Measurements from ENCODE around the gene DBNDD1.
"Not testable (repeated sequence)": the region's sequence is repeated elsewhere in the genome, so short reads cannot be mapped to it uniquely, and the experiment has no call there.

DBNDD1 gene

DNA sequence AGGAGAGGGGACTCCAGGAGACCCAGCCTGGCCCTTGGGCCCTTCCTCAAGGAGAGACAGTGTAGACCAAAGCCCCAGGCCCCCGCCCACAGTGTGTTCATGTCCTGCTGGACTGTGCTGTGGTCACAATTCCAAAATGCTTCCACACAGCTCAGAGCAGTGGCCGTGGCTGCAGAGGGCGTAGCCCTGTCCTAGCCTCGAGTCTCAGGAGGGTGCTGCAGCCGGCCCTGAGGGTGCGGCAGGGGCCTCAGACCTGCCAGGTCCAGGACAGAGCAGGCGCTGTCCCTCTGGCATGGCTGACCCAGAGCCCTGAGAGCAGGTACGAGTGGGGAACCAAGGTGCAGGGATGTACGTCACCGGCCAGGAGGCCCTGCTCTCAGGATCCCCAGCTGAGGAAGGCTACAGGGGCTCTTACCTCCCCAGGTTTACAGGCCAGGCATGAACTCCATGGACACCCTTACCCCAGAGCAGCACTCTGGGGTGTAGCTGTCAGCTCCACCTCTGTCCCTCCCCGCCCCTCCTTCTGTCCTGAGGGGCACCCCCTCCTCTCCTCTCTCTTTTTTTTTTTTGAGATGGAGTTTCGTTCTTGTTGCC is 7.3 kb downstream of the DBNDD1 start:
- no peak for DNase-seq (ENCODE audit: low spot score)

DNA sequence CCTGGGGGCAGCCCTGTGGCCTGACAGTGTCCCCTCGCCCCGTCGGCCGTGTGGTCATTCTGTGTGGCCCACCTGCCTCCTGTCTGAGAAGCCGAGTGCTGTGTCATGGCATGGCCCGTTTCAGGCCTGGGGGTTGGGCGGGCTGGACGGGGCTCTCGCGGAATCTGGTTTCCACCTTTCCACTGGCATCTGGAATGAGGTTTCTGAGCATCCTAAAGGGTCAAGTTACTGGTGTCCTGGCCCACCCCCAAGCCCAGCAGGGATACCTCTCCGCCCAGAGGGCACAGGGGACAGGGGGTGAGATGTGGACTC is 7.8 kb downstream of the DBNDD1 start:
- DNase-seq (ENCODE audit: low spot score), result no peak

DNA sequence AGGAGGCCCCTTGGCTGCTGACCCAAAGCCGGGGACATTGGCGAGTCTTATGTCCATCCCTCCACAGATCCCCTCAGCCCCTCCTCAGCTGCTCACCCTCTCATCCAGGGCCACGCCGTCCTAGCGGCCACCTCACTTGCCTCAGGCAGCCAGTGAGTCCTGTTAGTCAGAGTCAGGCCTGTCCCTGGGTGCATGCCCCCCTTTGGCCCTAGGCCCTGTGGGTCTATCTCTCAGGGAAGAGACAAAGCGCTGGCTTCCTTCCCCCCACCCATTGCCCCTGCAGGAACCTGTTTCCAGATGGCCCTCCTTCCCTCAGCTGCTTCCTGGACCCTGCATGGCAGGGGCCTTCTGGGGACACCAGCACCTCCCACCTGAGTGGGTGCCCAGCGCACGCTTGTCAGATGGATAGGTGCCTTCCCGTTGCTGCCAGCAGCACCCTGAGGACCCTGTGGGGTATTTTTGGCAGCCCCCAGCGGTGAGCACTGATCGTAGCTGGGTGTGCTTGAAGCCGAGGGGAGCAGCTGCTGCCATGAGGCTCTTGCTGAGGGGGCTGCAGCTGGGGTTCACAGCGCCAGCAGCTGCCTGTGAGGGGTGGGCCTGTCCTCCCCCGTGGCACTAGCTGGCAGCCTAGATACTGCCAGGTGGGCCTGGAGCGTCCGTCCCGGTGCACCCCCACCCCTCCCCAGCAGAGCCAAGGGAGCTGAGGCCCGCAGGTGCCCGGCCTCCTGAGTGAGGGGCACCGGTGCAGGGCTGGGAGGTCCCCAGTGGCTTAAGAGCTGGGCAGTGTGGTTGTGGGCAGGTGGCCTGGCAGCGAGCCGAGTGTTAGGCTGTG is 8.4 kb downstream of the DBNDD1 start:
- DNase-seq (ENCODE audit: low spot score), result no peak

DNA sequence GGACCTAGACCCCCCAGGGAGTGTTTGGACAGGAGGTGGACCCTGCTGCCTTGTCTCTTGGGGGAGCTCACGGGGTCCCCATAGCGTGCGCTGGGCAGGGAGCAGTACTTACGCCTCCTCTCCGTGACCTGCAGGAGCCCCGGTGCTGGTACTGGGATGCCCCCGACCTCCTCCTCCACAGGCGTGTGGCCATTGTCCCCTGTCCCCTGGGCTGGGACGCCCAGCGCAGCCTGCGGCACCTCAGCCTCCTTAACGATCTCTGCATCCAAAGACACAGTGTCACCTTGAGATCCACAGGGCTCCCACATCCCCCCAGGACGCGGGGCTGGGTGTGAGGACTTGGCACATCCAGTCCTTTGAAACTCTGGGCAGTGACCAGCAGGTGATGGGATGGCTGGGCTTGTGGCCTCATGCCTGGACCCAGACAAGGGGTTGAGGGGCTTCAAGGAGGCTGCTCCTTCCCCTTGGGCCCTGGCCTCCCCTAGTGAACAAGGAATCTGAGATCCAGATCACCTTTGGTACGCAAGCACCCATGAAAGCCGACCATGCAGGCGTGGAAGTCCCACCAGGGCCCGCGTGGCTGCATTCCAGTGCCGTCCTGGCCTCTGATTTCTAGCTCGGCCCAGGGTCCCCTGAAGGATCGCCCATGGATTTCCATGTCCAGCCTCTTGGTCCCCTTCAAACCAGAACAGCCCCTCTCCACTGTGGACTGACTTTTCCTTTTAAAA is 9.9 kb downstream of the DBNDD1 start:
- DNase-seq (ENCODE audit: low spot score), result no peak

DNA sequence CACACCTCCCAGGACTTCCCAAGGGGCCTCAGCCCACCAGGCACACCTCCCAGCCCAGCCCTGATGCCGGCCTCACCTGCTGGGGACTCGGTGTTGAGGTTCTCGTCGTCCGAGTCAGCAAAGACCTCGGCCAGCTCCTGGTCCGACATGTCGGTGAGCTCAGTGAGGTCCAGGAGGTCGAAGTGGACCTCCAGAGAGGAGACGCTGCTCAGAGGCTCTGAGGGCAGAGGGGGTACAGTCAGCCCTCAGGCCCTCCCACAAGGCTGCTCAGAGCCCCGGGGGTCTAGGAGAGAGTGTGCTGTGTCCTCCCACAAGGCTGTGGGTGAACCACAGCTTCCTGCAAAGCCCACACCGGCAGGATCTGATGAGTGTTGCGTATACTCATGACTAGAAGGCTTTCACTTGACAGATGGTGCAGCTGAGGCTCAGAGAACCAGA is 10.5 kb downstream of the DBNDD1 start:
- DNase-seq (ENCODE audit: low spot score), result no peak

DNA sequence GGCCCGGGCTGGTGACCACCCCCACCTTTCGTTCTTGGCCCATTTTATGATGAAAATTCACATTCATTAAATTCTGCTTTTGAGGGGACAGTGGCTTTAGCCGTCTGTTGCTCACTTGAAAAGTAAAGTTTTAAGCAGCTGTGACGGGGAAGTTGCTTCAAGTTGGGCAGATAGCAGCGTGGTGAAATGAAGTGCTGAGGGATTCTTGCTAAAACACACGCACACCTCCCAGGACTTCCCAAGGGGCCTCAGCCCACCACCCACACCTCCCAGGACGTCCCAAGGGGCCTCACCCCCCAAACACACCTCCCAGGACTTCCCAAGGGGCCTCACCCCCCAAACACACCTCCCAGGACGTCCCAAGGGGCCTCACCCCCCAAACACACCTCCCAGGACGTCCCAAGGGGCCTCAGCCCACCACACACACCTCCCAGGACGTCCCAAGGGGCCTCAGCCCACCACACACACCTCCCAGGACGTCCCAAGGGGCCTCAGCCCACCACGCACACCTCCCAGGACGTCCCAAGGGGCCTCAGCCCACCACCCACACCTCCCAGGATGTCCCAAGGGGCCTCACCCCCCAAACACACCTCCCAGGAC is 11.5 kb downstream of the DBNDD1 start:
- DNase-seq (ENCODE audit: low spot score), result not testable (repeated sequence)

DNA sequence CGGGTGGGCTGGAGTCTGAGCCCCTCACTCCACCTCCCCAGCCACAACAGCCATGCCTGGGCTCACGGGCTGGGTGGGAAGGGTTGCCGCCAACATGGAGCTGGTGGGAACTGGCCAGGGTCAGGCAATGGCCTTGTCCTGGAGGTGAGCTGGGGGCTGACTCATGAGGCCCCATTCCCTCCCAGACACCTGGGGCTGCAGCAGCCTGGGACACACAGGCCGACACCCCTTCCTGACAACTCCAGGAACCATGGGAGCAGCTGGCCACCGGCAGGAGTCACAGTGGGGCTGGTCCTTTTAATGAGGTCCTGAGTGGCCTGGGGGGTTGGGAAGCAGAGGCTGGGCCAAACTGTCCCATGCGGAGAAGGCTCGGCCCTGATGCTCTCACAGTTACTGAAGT is 12.2 kb downstream of the DBNDD1 start:
- DNase-seq (ENCODE audit: low spot score), result no peak

DNA sequence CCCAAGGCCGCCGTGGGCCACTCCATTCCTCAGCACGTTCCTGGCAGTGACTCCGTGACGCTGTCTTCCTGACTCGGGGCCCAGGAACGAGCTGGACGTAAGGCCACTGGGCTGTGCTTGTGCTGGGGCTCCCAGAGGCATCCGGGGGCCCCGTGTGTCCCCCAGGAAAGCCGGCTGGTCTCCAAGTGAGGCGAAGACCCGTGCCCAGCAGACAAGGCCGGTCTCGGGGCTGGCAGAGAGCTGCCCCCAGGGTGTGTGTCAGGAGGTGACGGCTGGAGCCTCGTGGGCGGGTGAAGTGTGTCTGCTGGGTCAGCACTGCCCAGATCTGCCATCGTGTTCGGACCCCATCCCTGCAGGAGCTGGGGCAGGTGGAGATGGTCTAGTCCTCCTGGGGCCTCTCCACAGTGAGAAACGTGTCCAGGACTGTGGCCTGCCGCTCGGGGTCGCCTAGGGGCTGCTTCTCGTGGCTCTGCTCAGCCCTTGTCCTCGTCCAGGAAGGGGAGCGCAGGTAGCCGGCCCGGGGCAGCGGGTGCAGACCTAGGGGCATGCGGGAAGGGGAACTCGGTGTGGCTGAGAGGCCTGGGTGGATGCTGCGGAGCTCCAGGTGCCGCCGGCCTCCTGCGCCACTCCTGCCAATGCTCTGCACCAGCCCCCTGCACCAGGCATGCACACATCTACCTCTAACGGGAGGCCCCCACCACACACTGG is 13.1 kb downstream of the DBNDD1 start:
- no peak for DNase-seq (ENCODE audit: low spot score)

DNA sequence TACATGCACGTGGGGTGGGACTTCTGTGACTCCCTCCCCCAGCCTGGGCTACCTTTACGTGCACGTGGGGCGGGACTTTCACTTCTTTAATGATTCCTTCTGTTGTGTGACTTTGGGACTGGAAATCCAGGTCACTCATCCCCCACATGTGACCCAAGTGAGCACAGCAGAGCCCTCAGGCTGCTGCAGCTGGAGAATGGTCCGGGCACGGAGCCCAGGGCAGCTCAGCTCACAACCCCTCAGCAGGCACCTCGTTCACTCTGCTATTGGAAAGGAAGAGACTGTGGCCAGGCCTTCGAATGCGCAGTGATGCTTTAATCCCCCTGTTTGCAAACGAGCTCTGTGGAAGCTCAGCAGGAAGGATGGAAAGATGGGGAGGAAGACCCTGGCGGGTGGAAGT is 14.7 kb downstream of the DBNDD1 start:
- DNase-seq (ENCODE audit: low spot score), result no peak

DNA sequence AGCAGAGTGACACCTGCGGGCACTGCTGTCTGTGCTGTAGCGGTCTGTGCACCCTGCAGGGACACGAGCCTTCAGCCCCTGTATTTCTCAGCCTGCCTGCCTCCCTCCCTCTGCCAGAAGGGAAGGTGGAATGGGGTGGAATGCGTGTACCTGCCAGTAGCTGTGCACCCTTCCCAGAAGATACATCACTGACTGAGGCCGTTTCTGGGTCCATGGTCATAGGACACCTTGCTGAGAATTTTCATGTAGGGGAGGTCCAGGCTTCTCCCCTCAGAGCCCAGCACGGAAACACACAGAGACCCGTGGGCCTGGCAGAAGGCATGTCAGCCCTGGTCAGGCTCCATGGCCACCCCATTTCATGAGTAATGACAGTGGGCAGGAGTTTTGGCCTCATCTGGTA is 16.5 kb downstream of the DBNDD1 start:
- no peak for DNase-seq (ENCODE audit: low spot score)

DNA sequence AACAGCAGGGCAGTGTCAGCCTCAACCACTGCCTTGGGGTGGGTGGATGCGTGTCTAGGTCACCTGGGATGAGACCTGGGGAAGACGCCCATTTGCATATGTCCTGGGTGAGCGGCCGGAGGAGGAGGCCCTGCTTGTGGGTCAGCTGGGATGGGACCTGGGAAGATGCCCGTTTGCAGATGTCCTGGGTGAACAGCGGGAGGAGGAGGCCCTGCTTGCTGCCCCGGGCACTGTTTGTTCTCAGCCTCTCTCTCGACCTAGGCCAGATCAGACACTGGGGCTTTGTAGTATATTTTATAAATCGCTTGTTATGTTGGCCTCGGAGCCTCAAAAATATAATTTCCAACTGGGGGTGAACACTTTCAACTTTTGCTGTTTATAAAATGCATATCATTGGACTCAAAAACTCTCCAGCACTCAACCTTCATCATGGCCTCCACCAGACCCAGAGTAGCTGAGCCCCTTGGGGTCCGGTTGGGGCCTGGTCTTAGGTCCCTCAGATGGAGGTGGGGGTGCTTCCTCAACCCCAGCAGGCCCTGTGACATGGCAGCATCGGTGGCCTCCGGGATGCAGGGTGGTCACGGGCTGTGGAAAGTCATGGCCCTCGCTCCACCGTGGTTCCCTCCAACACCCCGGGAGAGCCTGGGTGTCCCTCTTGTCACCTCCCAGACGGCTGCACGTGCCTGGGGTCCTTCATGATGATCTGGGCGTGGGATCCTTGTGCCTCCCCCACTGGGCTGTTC is 17.3 kb downstream of the DBNDD1 start:
- DNase-seq (ENCODE audit: low spot score), result no peak

DNA sequence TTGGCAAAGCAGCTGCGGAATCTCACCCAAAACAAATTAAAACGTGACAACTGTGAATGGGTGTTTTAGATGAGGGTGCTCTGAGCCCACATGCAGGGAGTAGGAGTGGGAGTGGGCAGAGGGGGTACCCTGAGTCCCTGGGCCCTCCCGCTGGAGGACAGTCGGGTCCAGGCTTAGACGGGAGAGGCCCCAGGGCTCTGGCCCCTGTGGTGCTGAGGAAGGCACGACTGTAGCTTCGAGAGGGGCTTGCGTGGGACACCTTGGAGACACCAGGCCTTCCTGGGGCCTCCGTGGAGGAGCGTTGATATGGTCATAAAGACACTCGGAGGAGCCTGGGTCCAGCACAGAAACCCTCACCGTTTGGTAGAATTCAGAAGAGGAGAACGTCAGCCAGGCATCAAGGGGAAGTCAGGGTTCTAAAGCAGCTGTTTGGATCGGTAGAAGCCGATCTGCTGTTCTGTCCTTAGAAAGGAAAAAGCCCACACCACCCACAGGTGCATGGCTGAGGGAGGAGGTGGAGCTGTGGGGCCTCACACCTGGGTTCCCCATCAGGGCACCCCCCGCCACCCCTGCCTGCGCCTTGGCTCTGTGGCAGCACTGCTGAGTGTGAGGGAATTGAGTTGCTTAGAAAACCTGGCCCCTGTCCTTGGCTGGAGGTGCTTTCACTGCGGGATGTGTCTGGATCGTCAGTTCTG is 18.4 kb downstream of the DBNDD1 start:
- DNase-seq (ENCODE audit: low spot score), result no peak

DNA sequence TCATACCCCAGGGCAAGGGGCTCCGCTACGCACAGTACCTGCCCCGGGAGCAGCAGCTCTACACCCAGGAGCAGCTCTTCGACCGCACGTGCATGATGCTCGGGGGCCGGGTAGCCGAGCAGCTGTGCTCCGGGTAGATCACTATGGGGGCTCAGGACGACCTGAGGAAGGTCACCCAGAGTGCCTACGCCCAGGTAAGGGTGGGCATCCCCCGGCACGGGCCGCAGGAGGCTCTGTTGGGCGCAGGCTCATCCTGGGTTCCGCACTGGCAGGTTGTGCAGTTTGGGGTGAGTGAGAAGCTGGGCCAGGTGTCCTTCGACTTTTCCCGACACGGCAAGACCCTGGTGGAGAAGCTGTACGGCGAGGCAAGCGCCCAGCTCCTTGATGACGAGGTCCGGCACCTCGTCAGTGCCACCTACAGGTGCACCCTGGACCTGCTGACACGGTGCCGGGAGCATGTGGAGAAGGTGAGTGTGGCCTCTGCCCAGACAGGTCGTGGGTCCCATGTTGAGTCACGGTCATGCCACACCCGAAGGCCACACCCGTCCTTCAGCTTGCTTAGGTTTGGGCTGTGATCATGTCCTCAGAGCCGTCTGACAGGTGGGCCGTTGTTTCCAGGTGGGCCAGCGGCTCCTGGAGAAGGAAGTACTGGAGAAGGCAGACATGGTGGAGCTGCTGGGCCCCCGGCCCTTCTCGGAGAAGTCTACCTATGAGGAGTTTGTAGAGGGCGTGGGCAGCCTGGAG is 19.3 kb downstream of the DBNDD1 start:
- no peak for DNase-seq (ENCODE audit: low spot score)

DNA sequence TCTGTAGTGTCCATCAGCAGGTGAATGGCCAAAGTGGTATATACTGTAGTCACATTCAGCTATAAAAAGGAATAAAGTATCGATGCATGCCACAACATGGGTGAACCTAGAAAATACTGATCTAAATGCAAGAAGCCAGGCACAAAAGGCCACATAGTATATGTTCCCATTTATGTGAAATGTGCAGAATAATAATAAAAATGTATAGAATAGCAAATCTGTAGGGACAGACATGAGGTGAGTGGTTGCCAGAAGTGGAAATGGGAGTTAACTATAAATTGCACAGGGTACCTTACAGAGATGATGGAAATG is 23.1 kb downstream of the DBNDD1 start:
- no peak for DNase-seq (ENCODE audit: low spot score)

DNA sequence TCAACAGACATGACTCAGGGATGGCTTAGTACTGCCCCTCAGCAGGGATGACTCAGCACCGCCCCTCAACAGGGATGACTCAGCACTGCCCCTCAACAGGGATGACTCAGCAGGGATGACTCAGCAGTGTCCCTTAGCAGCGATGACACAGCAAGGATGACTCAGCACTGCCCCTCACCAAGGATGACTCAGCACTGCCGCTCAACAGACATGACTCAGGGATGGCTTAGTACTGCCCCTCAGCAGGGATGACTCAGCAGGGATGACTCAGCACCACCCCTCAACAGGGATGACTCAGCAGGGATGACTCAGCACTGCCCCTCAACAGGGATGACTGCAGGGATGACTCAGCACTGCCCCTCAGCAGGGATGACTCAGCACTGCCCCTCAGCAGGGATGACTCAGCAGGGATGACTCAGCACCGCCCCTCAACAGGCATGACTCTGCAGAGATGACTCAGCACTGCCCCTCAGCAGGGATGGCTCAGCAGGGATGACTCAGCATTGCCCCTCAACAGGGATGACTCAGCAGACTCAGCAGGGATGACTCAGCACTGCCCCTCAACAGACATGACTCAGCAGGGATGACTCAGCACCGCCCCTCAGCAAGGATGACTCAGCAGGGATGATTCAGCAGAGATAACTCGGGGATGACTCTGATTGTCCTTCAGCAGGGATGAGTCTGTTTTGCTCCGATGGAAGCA is 23.6 kb downstream of the DBNDD1 start:
- peak; percentile 49 for DNase-seq (ENCODE audit: low spot score)

DNA sequence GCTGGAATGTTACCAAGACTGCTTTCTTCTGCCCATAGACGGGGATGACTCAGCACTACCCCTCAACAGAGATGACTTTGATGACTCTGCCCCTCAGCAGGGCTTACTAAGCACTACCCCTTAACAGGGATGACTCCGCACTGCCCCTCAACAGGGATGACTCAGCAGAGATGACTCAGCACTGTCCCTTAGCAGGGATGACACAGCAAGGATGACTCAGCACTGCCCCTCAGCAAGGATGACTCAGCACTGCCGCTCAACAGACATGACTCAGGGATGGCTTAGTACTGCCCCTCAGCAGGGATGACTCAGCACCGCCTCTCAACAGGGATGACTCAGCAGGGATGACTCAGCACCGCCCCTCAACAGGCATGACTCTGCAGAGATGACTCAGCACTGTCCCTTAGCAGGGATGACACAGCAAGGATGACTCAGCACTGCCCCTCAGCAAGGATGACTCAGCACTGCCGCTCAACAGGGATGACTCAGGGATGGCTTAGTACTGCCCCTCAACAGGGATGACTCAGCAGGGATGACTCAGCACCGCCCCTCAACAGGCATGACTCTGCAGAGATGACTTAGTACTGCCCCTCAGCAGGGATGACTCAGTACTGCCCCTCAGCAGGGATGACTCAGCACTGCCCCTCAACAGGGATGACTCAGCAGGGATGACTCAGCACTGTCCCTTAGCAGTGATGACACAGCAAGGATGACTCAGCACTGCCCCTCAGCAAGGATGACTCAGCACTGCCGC is 24.4 kb downstream of the DBNDD1 start:
- not testable (repeated sequence) for DNase-seq (ENCODE audit: low spot score)

DNA sequence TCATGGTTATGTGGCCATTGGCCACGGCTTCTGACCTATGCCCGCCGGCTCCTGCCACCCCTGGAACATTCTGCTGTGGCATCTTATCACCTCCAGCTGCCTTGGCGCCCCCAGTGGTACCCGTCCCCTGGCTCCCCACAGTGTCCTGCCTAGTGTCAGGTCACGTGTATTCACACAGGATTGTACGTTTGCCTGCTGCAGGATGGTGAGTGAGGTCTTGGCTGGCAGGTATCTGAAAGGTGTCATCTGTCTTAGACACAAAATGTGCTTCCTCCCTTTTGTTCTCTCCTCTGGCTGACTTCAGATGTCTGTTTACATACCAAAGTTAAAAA is 24.9 kb downstream of the DBNDD1 start:
- no peak for DNase-seq (ENCODE audit: low spot score)

DNA sequence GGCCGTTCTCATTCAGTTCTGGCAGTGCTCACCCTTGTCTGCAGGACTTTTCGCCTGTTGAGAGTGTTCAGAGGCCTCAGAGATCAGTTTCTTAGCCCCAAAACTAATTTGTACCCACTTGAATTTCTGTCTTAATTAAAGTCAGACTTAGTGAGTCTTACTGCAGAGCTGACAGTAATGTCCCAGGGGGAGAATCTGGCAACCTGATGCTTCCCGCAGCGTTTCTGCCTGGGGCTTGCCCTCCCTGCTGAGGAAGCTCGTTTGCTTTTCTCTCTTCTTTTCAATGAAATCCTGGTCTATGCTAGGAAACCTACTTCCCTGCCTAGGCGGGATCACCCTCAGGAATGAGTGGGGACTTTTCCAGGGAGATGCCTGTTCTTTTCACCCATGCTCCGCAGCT is 25.3 kb downstream of the DBNDD1 start:
- no peak for DNase-seq (ENCODE audit: low spot score)

DNA sequence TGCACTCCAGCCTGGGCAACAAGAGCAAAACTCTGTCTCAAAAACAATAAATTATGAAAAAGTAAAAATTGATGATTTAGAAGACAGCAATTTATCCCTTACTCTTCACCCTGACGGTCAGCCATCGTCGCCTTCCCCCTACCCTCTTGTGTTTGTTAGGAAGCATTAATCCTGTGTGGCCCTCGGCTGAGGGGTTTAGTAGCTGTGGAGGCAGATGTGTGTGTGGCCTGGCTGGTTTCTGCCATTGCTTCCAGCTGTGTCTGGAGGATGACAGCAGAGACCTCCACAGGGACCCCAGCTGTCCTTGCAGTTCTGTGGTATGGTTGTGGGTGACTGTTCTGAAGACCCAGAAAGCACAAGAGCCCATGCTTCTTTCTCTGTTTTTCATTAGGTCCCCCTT is 25.9 kb downstream of the DBNDD1 start:
- no peak for DNase-seq (ENCODE audit: low spot score)

Measured in SK-N-DZ (cell line).